GM15510 (cell line): Measurements from ENCODE around the gene AARS2.

Experiments
- POLR2A ChIP-seq: IDR thresholded peaks from 3 replicates; pipeline ENCODE4 v1.6.1; 2011; ENCODE audit warnings: borderline replicate concordance; ENCODE audit not compliant: insufficient read length; ENCODE audit errors: extremely low read depth

AARS2 gene

GRCh38 chr6:44333942-44334341 lies 20.8 kb upstream of the AARS2 start:
- no peak for TF ChIP-seq POLR2A

GRCh38 chr6:44333273-44333919 lies 20.2 kb upstream of the AARS2 start:
- TF ChIP-seq POLR2A, result no peak

GRCh38 chr6:44332585-44332984 lies 19.4 kb upstream of the AARS2 start:
- no peak for TF ChIP-seq POLR2A

GRCh38 chr6:44329858-44330257 lies 16.7 kb upstream of the AARS2 start:
- no peak for TF ChIP-seq POLR2A

GRCh38 chr6:44327760-44328159 lies 14.6 kb upstream of the AARS2 start:
- TF ChIP-seq POLR2A, result no peak

GRCh38 chr6:44327096-44327495 lies 13.9 kb upstream of the AARS2 start:
- no peak for TF ChIP-seq POLR2A

- no peak for TF ChIP-seq POLR2A
Observed at GRCh38 chr6:44321210-44321609, 8.1 kb upstream of the AARS2 start.

- no peak for TF ChIP-seq POLR2A
Observed at GRCh38 chr6:44316481-44316880, 3.3 kb upstream of the AARS2 start.

GRCh38 chr6:44315951-44316350 lies 2.8 kb upstream of the AARS2 start:
- no peak for TF ChIP-seq POLR2A

GRCh38 chr6:44315516-44315915 lies 2.4 kb upstream of the AARS2 start:
- no peak for TF ChIP-seq POLR2A

- no peak for TF ChIP-seq POLR2A
Observed at GRCh38 chr6:44311767-44312166, 1.4 kb downstream of the AARS2 start.

- no peak for TF ChIP-seq POLR2A
Observed at GRCh38 chr6:44311304-44311703, 1.8 kb downstream of the AARS2 start.

GRCh38 chr6:44310241-44310640 lies 2.9 kb downstream of the AARS2 start:
- no peak for TF ChIP-seq POLR2A

- no peak for TF ChIP-seq POLR2A
Observed at GRCh38 chr6:44309631-44310030, 3.5 kb downstream of the AARS2 start.

- TF ChIP-seq POLR2A, result no peak
Observed at GRCh38 chr6:44309092-44309491, 4.1 kb downstream of the AARS2 start.

GRCh38 chr6:44307217-44307616 lies 5.9 kb downstream of the AARS2 start:
- no peak for TF ChIP-seq POLR2A

GRCh38 chr6:44306710-44307109 lies 6.4 kb downstream of the AARS2 start:
- no peak for TF ChIP-seq POLR2A
